ENCODE results near the gene NFIB. TPM values are rescaled to one million over a fixed set of nuclear protein-coding genes. Genes with fewer than 3 reads are reported as not detected.

The NFIB gene
- total RNA-seq, 1 donor from 2014 or later, result 0.30 TPM

DNA sequence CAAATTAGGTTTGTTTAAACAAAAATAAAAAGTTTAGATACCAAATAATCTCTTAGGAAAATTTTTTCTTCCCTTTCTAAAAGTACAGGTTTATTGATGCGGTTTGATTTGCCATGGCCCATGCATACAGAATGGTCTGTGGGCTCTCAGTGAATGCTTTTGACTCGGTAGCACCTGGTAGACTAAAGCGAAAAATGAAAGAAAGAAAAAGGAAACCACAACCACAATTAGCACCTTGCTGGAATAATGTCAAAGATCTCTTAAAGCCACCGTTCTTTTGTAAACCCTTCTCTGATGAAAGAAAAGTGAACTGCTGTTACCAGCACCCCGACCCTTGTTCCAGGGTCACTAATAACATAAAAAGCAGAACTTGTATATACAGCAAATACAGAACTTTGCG lies 157.9 kb downstream of the NFIB start:
- Histone ChIP-seq H3F3A (ENCODE audit: low read depth) (no peaks in the 10 kb centered on the region), H3K4me1 (peaks cover 11% of the 10 kb centered on the region), H3K9me3 (ENCODE audit: low read depth) (no peaks in the 10 kb centered on the region), H2AFZ (replicated peaks) (no peak overlapping the region), H3K27ac (no peak overlapping the region), H3K4me2 (no peak overlapping the region), H4K20me1 (ENCODE audit: low read depth) (no peaks in the 10 kb centered on the region), H3K79me2 (ENCODE audit: low read depth) (no peaks in the 10 kb centered on the region), H3K9ac (no peak overlapping the region), H3K4me3 (no peak overlapping the region), H3K36me3 (no peaks in the 10 kb centered on the region), H3K27me3 (no peaks in the 10 kb centered on the region)
- H3K9me3 Mint-ChIP-seq, result peaks cover 2% of the 10 kb centered on the region
- peaks cover 18% of the 10 kb centered on the region for H3K4me1 Mint-ChIP-seq
- no peak overlapping the region for H3K4me3 Mint-ChIP-seq
- H3K27ac Mint-ChIP-seq, result no peak overlapping the region
- H3K27me3 Mint-ChIP-seq (ENCODE audit: insufficient read depth, low read depth), result no peaks in the 10 kb centered on the region
- peaks cover 2% of the 10 kb centered on the region for H3K36me3 Mint-ChIP-seq
- TF ChIP-seq, protein P1, sequence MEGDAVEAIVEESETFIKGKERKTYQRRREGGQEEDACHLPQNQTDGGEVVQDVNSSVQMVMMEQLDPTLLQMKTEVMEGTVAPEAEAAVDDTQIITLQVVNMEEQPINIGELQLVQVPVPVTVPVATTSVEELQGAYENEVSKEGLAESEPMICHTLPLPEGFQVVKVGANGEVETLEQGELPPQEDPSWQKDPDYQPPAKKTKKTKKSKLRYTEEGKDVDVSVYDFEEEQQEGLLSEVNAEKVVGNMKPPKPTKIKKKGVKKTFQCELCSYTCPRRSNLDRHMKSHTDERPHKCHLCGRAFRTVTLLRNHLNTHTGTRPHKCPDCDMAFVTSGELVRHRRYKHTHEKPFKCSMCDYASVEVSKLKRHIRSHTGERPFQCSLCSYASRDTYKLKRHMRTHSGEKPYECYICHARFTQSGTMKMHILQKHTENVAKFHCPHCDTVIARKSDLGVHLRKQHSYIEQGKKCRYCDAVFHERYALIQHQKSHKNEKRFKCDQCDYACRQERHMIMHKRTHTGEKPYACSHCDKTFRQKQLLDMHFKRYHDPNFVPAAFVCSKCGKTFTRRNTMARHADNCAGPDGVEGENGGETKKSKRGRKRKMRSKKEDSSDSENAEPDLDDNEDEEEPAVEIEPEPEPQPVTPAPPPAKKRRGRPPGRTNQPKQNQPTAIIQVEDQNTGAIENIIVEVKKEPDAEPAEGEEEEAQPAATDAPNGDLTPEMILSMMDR (IDR thresholded peaks at IDR 0.05), result no peak
- TF ChIP-seq EZH2phosphoT487 (IDR thresholded peaks at IDR 0.05) (no peak), EZH2 (IDR thresholded peaks at IDR 0.05) (no peak)
- no peak for DNase-seq (ENCODE audit: low spot score)

DNA sequence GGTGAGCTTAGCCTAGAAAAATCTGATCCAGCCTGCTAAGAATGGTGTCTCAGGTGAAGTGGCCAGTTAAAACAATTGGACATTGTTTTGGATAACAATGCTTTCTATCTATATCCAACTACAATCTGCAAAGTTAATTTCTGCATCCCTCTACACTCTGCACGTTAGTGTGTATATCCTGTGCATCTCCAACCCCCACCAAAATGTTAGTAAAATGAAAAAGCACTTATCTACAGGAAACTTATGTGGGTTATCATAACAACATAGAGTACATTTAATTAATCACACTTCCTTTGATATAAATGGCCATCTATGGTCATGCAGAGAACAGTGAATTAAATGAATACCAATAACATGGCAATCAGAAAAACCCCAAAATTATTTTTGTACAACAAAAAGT lies 158.7 kb downstream of the NFIB start:
- Histone ChIP-seq H4K20me1 (ENCODE audit: low read depth) (no peaks in the 10 kb centered on the region), H3K9me3 (ENCODE audit: low read depth) (no peaks in the 10 kb centered on the region), H3K36me3 (no peaks in the 10 kb centered on the region), H3K4me3 (no peak overlapping the region), H3K27me3 (no peaks in the 10 kb centered on the region), H3K79me2 (ENCODE audit: low read depth) (no peaks in the 10 kb centered on the region), H3K27ac (no peak overlapping the region), H3K4me2 (no peak overlapping the region), H3K4me1 (peaks cover 11% of the 10 kb centered on the region), H3K9ac (no peak overlapping the region), H3F3A (ENCODE audit: low read depth) (no peaks in the 10 kb centered on the region), H2AFZ (replicated peaks) (no peak overlapping the region)
- TF ChIP-seq EZH2 (IDR thresholded peaks at IDR 0.05) (no peak), EZH2phosphoT487 (IDR thresholded peaks at IDR 0.05) (no peak)
- TF ChIP-seq, protein P1 (IDR thresholded peaks at IDR 0.05), result no peak
- Mint-ChIP-seq H3K9me3 (peaks cover 2% of the 10 kb centered on the region), H3K27me3 (ENCODE audit: insufficient read depth, low read depth) (no peaks in the 10 kb centered on the region), H3K36me3 (peaks cover 2% of the 10 kb centered on the region), H3K4me1 (peaks cover 18% of the 10 kb centered on the region), H3K4me3 (no peak overlapping the region), H3K27ac (no peak overlapping the region)
- no peak for DNase-seq (ENCODE audit: low spot score)

DNA sequence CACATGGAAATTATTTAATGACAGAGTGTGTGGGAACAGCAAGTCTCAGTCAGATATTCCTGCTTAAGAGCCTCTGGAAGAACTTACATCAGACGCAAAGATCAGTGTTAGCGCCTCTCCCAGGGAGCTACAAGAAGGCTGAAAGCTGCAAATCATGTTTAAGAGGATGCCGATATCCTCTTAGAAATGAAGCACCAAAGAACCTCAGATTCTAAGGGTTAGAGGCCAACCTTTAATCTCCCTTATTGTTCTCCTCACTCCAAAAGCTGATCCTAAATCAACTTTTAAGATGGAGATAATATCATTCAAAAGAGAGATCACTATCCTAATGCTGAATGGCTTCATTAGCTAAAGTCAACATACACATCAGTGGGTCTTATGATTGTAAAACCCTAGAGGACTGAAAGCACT lies 160.6 kb downstream of the NFIB start:
- H2AFZ ChIP-seq (replicated peaks), result no peak overlapping the region
- Mint-ChIP-seq H3K36me3 (peaks cover 2% of the 10 kb centered on the region), H3K9me3 (peaks cover 2% of the 10 kb centered on the region), H3K4me1 (peaks cover 16% of the 10 kb centered on the region), H3K4me3 (no peak overlapping the region), H3K27me3 (ENCODE audit: insufficient read depth, low read depth) (no peaks in the 10 kb centered on the region), H3K27ac (no peak overlapping the region)
- no peaks in the 10 kb centered on the region for H3K36me3 ChIP-seq
- no peaks in the 10 kb centered on the region for H4K20me1 ChIP-seq (ENCODE audit: low read depth)
- H3K9ac ChIP-seq, result no peak overlapping the region
- TF ChIP-seq, protein P1 (IDR thresholded peaks at IDR 0.05), result no peak
- TF ChIP-seq EZH2 (IDR thresholded peaks at IDR 0.05) (no peak), EZH2phosphoT487 (IDR thresholded peaks at IDR 0.05) (peak; percentile 63)
- peaks cover 11% of the 10 kb centered on the region for H3K4me1 ChIP-seq
- peak overlapping the region; percentile 25 for H3K4me2 ChIP-seq
- no peaks in the 10 kb centered on the region for H3K27me3 ChIP-seq
- H3F3A ChIP-seq (ENCODE audit: low read depth), result no peaks in the 10 kb centered on the region
- no peaks in the 10 kb centered on the region for H3K9me3 ChIP-seq (ENCODE audit: low read depth)
- no peak overlapping the region for H3K4me3 ChIP-seq
- H3K79me2 ChIP-seq (ENCODE audit: low read depth), result no peaks in the 10 kb centered on the region
- no peak overlapping the region for H3K27ac ChIP-seq
- peak; percentile 50 for DNase-seq (ENCODE audit: low spot score)
